Brain microvascular endothelial cell (primary cell): ENCODE results near the gene SIX3.

ENCODE experiments used
- DNase-seq: peaks from one replicate; pipeline ENCODE4 v3.0.0-alpha.2; 2020
- H3K27ac ChIP-seq: fragments of 250-450 bp; sonication (Bioruptor Pico); 2 replicates; pipeline ENCODE4 v1.5.1; 2020; ENCODE audit warnings: mild to moderate bottlenecking, moderate library complexity
- H3K27me3 ChIP-seq: fragments of 250-450 bp; sonication (Bioruptor Pico); replicated peaks from 2 replicates; pipeline ENCODE4 v1.5.1; 2020; ENCODE audit warnings: mild to moderate bottlenecking
- H3K36me3 ChIP-seq: fragments of 250-450 bp; sonication (Bioruptor Pico); replicated peaks from 2 replicates; pipeline ENCODE4 v1.5.1; 2020; ENCODE audit warnings: mild to moderate bottlenecking
- H3K4me3 ChIP-seq: 2 replicates; pipeline ENCODE4 v1.5.1; 2011; ENCODE audit warnings: low read depth, mild to moderate bottlenecking, control low read depth, low read length, moderate library complexity
- in situ Hi-C: cut with HindIII; loops from 2 replicates; pipeline ENCODE4 v1.10.0; 2017; ENCODE audit warnings: low sequenced_read_pairs, low pct_ligation_motif_present
- TF ChIP-seq, protein P1 (sequence below): IDR thresholded peaks from 2 replicates; pipeline ENCODE4 v1.5.1; 2011; ENCODE audit warnings: low read depth, mild to moderate bottlenecking, moderate library complexity, low read length, control low read depth, inconsistent platforms; ENCODE audit errors: missing control alignments

SIX3 gene

GRCh38 chr2:44994377-44994776 lies 52.9 kb downstream of the SIX3 start:
- no peak overlapping the region for H3K27ac ChIP-seq
- no peaks in the 10 kb centered on the region for H3K36me3 ChIP-seq
- H3K4me3 ChIP-seq = no peak overlapping the region
- H3K27me3 ChIP-seq = no peaks in the 10 kb centered on the region
- in situ Hi-C loops = no loop called here
- TF ChIP-seq, protein P1, sequence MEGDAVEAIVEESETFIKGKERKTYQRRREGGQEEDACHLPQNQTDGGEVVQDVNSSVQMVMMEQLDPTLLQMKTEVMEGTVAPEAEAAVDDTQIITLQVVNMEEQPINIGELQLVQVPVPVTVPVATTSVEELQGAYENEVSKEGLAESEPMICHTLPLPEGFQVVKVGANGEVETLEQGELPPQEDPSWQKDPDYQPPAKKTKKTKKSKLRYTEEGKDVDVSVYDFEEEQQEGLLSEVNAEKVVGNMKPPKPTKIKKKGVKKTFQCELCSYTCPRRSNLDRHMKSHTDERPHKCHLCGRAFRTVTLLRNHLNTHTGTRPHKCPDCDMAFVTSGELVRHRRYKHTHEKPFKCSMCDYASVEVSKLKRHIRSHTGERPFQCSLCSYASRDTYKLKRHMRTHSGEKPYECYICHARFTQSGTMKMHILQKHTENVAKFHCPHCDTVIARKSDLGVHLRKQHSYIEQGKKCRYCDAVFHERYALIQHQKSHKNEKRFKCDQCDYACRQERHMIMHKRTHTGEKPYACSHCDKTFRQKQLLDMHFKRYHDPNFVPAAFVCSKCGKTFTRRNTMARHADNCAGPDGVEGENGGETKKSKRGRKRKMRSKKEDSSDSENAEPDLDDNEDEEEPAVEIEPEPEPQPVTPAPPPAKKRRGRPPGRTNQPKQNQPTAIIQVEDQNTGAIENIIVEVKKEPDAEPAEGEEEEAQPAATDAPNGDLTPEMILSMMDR = no peak
- no peak for DNase-seq
